ENCODE results near the gene CALD1. TPM values are rescaled to one million over a fixed set of nuclear protein-coding genes. Genes with fewer than 3 reads are reported as not detected.

The CALD1 gene
- total RNA-seq, 2 donors from 2014 or later, result 10.8 to 20.0 TPM

DNA sequence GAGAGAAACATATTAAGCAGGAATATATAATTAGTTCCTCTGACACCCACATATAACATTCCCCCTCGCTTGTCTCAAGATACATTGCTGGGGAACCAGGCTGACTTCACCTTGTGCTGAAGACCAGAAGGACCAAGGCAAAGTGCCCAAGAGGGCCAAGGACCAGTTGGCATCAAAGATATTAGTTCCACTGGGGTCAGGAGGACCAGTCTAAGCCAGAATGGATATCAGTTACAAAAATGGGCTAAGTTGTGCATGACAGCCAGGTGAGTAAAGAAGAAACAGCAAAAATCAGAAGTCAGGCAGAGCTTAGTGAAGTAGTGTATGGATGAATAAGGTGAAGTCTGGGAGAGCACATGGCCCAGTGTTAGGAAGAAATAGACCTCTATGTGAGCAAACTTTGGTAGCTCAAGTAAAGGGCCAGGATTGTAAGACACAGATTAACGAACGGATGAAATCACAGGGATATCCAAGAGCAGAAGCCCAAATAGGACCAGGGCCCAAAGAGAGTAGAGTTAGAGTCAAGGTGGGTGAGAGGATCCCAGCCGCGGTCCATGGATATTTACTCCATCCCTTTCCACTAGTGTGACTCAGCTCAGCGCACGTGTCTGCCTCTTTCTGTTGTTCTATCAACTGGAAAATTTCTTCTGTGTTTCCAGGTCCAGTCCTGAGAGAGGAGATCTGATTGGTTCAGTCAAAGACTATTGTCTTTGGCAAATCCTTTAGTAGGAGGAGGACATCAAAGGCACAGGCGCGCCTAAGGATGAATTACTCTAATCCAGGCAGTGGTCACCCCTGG is 5.0 kb downstream of the CALD1 start:
- Mint-ChIP-seq H3K9me3 (no peaks in the 10 kb centered on the region), H3K36me3 (ENCODE audit: insufficient read depth in 2 of 2) (no peaks in the 10 kb centered on the region), H3K27ac (no peak overlapping the region), H3K27me3 (ENCODE audit: low read depth) (no peaks in the 10 kb centered on the region), H3K4me3 (no peak overlapping the region), H3K4me1 (ENCODE audit: low read depth) (no peaks in the 10 kb centered on the region)
- no peak for DNase-seq
- no peak for ATAC-seq (replicated peaks in 1 of 2)

DNA sequence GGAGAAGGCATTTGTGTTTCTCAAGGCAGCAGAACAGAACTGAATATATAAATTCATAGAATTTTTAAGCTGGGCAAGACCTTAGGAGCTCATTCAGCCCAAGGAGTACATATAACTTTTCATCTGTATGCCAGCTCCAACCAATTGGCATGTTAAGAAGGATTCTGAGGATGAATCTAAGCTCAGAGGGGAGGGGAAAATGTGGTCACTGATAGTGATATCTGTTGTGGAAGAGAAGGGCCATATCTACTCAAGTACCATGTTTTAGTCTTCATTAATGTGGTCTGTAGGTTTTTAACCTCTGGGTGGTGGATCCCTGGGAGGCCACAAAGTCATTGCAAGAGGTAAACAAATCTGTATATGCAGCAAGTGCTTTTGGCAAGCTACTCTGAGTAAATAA is 6.4 kb downstream of the CALD1 start:
- H3K36me3 Mint-ChIP-seq (ENCODE audit: insufficient read depth in 2 of 2), result no peaks in the 10 kb centered on the region
- H3K27ac Mint-ChIP-seq, result no peak overlapping the region
- DNase-seq (no peak), ATAC-seq (replicated peaks in 1 of 2) (no peak)
- no peaks in the 10 kb centered on the region for H3K4me1 Mint-ChIP-seq (ENCODE audit: low read depth)
- H3K27me3 Mint-ChIP-seq (ENCODE audit: low read depth), result no peaks in the 10 kb centered on the region
- H3K9me3 Mint-ChIP-seq, result no peaks in the 10 kb centered on the region
- H3K4me3 Mint-ChIP-seq, result no peak overlapping the region

DNA sequence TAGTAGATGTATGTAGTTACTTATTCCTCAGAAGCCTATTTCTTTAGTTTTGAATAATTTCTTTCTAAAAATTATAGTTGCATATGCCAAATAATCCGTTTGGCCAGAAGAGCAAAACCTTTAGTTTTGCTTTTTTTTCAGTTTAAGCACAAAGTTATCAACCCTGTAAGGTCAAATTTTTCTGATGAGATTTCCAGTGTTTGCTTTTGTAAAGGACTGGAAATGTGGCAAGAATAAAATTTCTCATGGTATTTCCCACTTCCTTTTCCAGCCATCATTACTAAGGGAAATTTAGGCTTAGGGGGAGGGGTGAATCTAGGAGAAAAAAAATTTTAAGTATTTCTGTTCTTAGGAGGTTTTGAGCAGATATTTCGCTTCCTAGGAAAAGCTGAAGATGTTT is 7.6 kb downstream of the CALD1 start:
- Mint-ChIP-seq H3K27me3 (ENCODE audit: low read depth) (no peaks in the 10 kb centered on the region), H3K9me3 (no peaks in the 10 kb centered on the region), H3K36me3 (ENCODE audit: insufficient read depth in 2 of 2) (no peaks in the 10 kb centered on the region), H3K27ac (no peak overlapping the region), H3K4me3 (no peak overlapping the region), H3K4me1 (ENCODE audit: low read depth) (no peaks in the 10 kb centered on the region)
- ATAC-seq (replicated peaks in 1 of 2) (no peak), DNase-seq (no peak)

DNA sequence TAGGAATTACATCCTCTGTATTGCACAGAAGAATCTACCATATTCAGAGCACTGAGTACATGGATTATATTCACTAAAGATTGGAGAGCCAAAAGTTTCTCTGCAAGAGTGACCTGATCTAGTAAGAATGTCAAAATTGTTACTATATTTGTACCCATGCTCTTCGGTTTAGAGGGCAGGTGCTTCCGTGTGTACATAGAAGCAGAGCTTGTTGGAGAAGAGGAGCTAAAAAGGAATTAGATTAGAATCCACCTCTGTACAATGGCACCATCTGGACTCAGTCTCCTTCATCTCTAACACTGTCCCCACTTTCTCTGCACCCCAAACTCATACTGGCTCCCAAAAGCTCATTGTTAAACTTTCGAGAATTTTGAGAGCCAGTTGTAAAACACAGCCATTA is 8.3 kb downstream of the CALD1 start:
- H3K27me3 Mint-ChIP-seq (ENCODE audit: low read depth), result no peaks in the 10 kb centered on the region
- H3K27ac Mint-ChIP-seq, result no peak overlapping the region
- no peak for DNase-seq
- ATAC-seq (replicated peaks in 1 of 2), result no peak
- no peaks in the 10 kb centered on the region for H3K9me3 Mint-ChIP-seq
- no peak overlapping the region for H3K4me3 Mint-ChIP-seq
- no peaks in the 10 kb centered on the region for H3K36me3 Mint-ChIP-seq (ENCODE audit: insufficient read depth in 2 of 2)
- H3K4me1 Mint-ChIP-seq (ENCODE audit: low read depth), result no peaks in the 10 kb centered on the region

DNA sequence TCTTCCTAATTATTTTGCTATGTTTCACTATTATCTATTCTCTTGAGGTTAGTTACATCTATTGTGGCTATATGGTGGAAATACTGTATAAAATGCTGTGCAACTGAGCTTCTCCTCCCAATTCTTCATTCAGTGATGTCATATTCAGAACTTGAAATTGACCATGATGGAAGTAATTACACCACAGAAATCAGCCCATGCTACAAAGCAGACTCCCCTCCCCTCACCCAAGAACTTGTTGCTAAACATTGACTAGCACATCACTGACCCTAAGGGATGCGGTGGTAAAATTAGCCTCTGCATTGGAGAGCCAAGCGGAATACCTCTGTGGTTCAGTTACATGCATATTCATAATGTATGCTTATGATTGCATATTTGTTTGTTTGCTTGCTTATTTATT is 8.8 kb downstream of the CALD1 start:
- Mint-ChIP-seq H3K4me3 (no peak overlapping the region), H3K4me1 (ENCODE audit: low read depth) (no peaks in the 10 kb centered on the region), H3K36me3 (ENCODE audit: insufficient read depth in 2 of 2) (peaks cover 0 to 2% of the 10 kb centered on the region in 2 donors), H3K9me3 (no peaks in the 10 kb centered on the region), H3K27me3 (ENCODE audit: low read depth) (no peaks in the 10 kb centered on the region), H3K27ac (no peak overlapping the region)
- DNase-seq, result no peak
- ATAC-seq (replicated peaks in 1 of 2), result no peak

DNA sequence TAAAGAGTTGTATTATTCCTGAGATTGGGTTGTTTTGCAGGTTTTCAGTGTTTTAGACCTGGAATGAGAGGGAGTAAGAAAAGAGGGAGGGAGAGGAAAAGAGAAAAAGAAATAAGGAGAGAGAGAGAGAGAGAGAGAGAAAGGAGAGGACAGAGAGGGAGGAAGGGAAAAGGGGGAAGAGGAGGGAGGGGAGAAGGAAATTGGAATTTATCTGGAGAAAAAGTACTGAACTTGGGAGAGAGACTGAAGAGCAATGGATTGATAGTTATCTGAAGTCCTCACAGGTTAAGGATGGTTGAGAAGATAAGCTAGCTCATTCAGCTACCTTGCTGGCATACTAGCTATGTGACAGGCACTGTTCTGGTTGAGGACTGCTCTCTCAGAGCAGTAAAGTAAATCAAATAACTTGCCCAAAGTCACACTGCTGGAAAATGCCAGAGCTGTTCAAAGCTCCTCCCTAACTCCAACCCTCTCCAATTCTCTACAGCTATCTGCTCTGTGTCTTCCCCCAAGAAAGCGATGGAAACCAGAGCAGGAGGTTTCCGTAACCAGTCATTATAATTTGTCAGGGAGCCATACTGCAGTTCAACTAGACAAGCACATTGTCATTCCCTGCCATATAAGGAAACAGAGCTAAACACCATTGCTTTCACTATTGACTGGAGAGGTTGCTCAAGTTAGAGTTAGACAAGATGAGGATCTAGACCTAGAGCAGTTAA is 10.7 kb downstream of the CALD1 start:
- H3K9me3 Mint-ChIP-seq, result peaks cover 0 to 4% of the 10 kb centered on the region in 2 donors
- peaks cover 3% of the 10 kb centered on the region in 2 donors for H3K36me3 Mint-ChIP-seq (ENCODE audit: insufficient read depth in 2 of 2)
- H3K27me3 Mint-ChIP-seq (ENCODE audit: low read depth), result no peaks in the 10 kb centered on the region
- no peak overlapping the region for H3K27ac Mint-ChIP-seq
- H3K4me1 Mint-ChIP-seq (ENCODE audit: low read depth), result no peaks in the 10 kb centered on the region
- ATAC-seq (replicated peaks in 1 of 2) (no peak), DNase-seq (no peak)
- no peak overlapping the region for H3K4me3 Mint-ChIP-seq

DNA sequence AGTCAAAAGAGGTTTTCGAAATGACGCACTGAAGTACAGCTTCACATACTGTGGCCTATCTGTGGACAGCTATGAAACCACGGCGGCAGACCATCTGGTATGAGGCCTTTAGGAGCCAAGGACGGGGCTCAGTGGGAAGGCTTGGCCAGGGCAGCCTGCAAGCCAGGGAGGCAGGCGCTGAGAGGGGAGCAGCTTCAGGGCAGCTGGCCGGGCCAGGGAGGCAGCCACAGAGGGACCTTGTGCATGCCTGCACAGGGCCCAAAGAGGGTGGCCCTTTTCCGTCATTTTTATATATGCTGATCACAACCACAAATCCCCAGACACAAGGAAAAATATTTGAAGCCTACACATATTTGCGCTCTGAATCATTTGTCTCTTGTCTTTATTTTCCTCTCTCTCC is 13.5 kb downstream of the CALD1 start:
- no peaks in the 10 kb centered on the region for H3K4me1 Mint-ChIP-seq (ENCODE audit: low read depth)
- DNase-seq, result no peak
- no peak overlapping the region for H3K27ac Mint-ChIP-seq
- H3K9me3 Mint-ChIP-seq, result peaks cover 2 to 6% of the 10 kb centered on the region in 2 donors
- no peak overlapping the region for H3K4me3 Mint-ChIP-seq
- peaks cover 5% of the 10 kb centered on the region in 2 donors for H3K36me3 Mint-ChIP-seq (ENCODE audit: insufficient read depth in 2 of 2)
- no peak for ATAC-seq (replicated peaks in 1 of 2)
- no peaks in the 10 kb centered on the region for H3K27me3 Mint-ChIP-seq (ENCODE audit: low read depth)

DNA sequence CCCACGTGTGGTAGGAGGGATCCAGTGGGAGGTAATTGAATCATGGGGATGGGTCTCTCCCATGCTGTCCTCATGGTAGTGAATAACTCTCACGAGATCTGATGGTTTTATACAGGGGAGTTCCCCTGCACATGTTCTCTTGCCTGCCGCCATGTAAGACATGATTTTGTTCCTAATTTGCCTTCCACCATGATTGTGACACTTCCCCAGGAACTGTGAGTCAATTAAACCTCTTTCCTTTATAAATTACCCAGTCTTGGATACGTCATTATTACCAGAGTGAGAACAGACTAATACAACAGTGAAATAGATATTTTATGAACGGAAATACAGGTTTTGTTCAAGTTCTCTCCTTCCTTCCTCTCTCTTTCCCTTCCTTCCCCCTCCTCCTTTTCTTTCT is 15.8 kb downstream of the CALD1 start:
- peaks cover 2 to 6% of the 10 kb centered on the region in 2 donors for H3K9me3 Mint-ChIP-seq
- DNase-seq, result no peak
- peaks cover 5% of the 10 kb centered on the region in 2 donors for H3K36me3 Mint-ChIP-seq (ENCODE audit: insufficient read depth in 2 of 2)
- ATAC-seq (replicated peaks in 1 of 2), result no peak
- H3K4me1 Mint-ChIP-seq (ENCODE audit: low read depth), result no peaks in the 10 kb centered on the region
- no peak overlapping the region for H3K4me3 Mint-ChIP-seq
- H3K27me3 Mint-ChIP-seq (ENCODE audit: low read depth), result no peaks in the 10 kb centered on the region
- no peak overlapping the region for H3K27ac Mint-ChIP-seq

DNA sequence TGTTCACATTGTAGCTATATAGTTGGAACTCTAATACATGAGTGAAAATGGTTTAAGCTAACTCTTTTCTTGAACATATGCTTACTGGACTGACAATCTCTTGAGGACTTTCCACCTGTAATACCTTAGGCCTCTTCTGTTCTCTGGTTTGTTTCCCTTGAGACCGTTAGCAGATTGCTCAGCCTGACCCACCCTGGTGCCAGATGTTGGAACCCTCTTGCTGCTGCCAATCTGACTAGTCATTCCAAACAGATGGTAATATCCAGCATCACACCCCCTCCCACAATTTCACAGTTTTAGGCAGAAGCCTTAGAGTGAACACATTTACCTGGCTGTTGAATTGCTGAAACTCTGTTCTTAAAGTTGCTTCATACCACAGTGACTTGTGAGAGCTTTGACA is 18.7 kb downstream of the CALD1 start:
- no peaks in the 10 kb centered on the region for H3K27me3 Mint-ChIP-seq (ENCODE audit: low read depth)
- no peak overlapping the region for H3K27ac Mint-ChIP-seq
- DNase-seq (no peak), ATAC-seq (replicated peaks in 1 of 2) (no peak)
- H3K4me3 Mint-ChIP-seq, result no peak overlapping the region
- no peaks in the 10 kb centered on the region for H3K4me1 Mint-ChIP-seq (ENCODE audit: low read depth)
- H3K36me3 Mint-ChIP-seq (ENCODE audit: insufficient read depth in 2 of 2), result peaks cover 3 to 5% of the 10 kb centered on the region in 2 donors
- peaks cover 2 to 6% of the 10 kb centered on the region in 2 donors for H3K9me3 Mint-ChIP-seq

DNA sequence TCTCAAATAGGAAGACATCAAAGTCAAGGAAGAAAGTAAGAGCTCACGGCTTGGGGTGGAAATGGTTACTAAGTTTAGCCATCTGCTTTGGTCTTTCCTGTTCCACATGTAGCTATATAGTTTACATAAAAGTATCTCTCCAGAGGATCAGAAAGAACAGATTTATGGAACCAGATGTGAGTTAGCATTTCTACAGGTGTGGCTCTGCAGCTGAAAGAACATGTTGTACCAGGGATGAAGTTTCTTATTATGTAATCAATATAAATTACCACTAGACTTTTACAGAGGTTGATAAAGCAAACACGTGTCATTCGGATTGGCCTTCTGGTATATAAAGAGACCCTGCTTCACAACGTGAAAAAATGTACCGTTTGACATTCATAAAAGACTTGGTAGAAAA is 19.9 kb downstream of the CALD1 start:
- no peak overlapping the region for H3K27ac Mint-ChIP-seq
- no peaks in the 10 kb centered on the region for H3K27me3 Mint-ChIP-seq (ENCODE audit: low read depth)
- H3K4me3 Mint-ChIP-seq, result no peak overlapping the region
- peaks cover 2 to 3% of the 10 kb centered on the region in 2 donors for H3K9me3 Mint-ChIP-seq
- no peaks in the 10 kb centered on the region for H3K4me1 Mint-ChIP-seq (ENCODE audit: low read depth)
- ATAC-seq (replicated peaks in 1 of 2) (no peak), DNase-seq (no peak)
- peaks cover 2% of the 10 kb centered on the region in 2 donors for H3K36me3 Mint-ChIP-seq (ENCODE audit: insufficient read depth in 2 of 2)

DNA sequence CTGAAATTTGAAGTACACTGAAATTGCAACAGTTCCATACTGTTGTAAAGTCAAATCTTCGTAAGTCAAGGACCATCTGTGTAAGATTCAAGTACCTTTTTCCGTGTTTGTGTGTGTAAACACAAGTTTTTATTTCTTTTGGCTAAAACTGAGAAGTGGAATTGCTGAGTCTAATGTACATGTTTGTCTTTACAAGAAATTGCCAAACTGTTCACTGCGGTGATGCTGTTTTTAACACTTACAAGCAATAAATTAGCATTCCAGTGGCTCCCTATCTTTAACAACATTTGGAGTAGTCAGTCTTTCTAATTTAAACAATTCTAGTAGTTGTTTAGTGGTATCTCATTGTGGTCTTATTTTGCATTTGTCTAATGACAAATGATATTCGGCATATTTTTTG is 23.3 kb downstream of the CALD1 start:
- no peak overlapping the region for H3K4me3 Mint-ChIP-seq
- no peaks in the 10 kb centered on the region for H3K9me3 Mint-ChIP-seq
- H3K36me3 Mint-ChIP-seq (ENCODE audit: insufficient read depth in 2 of 2), result no peaks in the 10 kb centered on the region
- H3K27ac Mint-ChIP-seq, result no peak overlapping the region
- DNase-seq (no peak), ATAC-seq (replicated peaks in 1 of 2) (no peak)
- no peaks in the 10 kb centered on the region for H3K27me3 Mint-ChIP-seq (ENCODE audit: low read depth)
- no peaks in the 10 kb centered on the region for H3K4me1 Mint-ChIP-seq (ENCODE audit: low read depth)

DNA sequence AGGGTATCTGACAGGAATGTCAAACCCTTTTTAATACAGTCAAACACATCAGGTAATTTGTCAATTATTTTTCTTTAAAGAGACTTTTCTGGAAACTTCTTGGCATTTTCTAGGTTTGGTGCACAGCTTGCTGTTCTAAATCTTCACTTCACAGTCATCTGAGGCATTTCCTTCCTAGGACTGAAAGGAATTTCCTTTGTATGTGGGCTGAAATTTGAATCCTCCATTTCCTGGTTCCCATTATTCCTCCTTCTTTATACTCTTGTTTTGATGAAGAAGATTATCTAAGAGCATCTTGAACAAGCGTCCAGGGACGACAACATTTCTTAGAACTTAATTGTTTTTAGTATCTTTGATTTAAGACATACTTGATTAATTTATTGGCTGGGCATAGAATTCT is 24.9 kb downstream of the CALD1 start:
- no peaks in the 10 kb centered on the region for H3K36me3 Mint-ChIP-seq (ENCODE audit: insufficient read depth in 2 of 2)
- DNase-seq (no peak), ATAC-seq (replicated peaks in 1 of 2) (no peak)
- no peak overlapping the region for H3K4me3 Mint-ChIP-seq
- H3K27ac Mint-ChIP-seq, result peak overlapping the region; percentile 14
- no peaks in the 10 kb centered on the region for H3K27me3 Mint-ChIP-seq (ENCODE audit: low read depth)
- H3K4me1 Mint-ChIP-seq (ENCODE audit: low read depth), result no peaks in the 10 kb centered on the region
- no peaks in the 10 kb centered on the region for H3K9me3 Mint-ChIP-seq

DNA sequence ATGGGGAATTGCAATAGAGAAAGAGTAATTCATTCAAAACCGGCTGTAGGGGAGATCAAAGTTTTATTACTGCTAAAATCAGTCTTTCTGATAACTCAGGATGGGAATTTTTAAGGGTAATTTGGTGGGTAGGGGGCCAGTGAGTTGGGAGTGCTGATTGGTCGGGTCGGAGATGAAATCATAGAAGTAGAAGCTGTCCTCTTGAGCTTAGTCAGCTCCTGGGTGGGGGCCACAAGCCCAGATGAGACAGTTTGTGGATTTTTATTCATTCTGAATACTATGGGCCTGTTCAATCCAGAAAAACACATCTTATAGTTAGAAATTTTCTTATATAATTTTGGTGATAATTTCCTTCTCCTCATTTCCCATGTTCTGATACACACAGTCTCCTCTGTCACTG is 25.4 kb downstream of the CALD1 start:
- H3K27ac Mint-ChIP-seq, result no peak overlapping the region

DNA sequence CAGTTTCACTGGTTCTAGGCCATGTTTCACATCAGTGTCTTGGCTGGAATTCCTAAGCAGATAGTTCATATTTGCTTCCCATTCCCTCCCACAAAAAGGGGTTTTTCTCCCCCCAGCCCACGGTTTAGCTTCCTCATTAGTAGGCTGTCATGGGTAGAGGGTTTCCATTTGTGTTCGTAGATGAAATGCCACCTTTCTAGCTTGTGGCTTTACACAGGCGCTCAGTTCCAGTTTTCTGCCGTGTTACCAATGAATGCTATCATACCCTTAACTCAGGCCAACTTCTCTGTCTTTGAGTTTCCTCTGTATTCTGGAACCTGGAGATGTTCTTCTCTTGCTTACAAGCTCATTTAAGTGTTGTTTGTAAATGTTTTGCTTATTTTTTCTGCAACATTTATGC is 26.8 kb downstream of the CALD1 start:
- H3K9me3 Mint-ChIP-seq, result no peaks in the 10 kb centered on the region
- H3K36me3 Mint-ChIP-seq (ENCODE audit: insufficient read depth in 2 of 2), result no peaks in the 10 kb centered on the region
- H3K27ac Mint-ChIP-seq, result no peak overlapping the region
- DNase-seq (no peak), ATAC-seq (replicated peaks in 1 of 2) (no peak)
- H3K4me1 Mint-ChIP-seq (ENCODE audit: low read depth), result no peaks in the 10 kb centered on the region
- H3K4me3 Mint-ChIP-seq, result no peak overlapping the region
- H3K27me3 Mint-ChIP-seq (ENCODE audit: low read depth), result no peaks in the 10 kb centered on the region

More for the DNA sequence above, 25.4 kb downstream of the CALD1 start:
- DNase-seq (no peak), ATAC-seq (replicated peaks in 1 of 2) (no peak)
- H3K4me3 Mint-ChIP-seq, result no peak overlapping the region
- no peaks in the 10 kb centered on the region for H3K36me3 Mint-ChIP-seq (ENCODE audit: insufficient read depth in 2 of 2)
- no peaks in the 10 kb centered on the region for H3K27me3 Mint-ChIP-seq (ENCODE audit: low read depth)
- no peaks in the 10 kb centered on the region for H3K4me1 Mint-ChIP-seq (ENCODE audit: low read depth)
- no peaks in the 10 kb centered on the region for H3K9me3 Mint-ChIP-seq
